Sigmoid colon (tissue), 7 donors: ENCODE measurements around the gene ZDHHC1. TPM values are rescaled to one million over a fixed set of nuclear protein-coding genes. Genes with fewer than 3 reads are reported as not detected.
"Not testable (repeated sequence)": the region's sequence is repeated elsewhere in the genome, so short reads cannot be mapped to it uniquely, and the experiment has no call there.

Source experiments
- DNase-seq: peaks from one replicate; pipeline ENCODE4 v3.0.0-alpha.2; 2019
- H3K27ac ChIP-seq, 4 donors: fragments of 200-600 bp; sonication (generic); one replicate each; pipeline ENCODE4 v1.5.1; 2016 to 2019; ENCODE audit warnings: mild to moderate bottlenecking in 1 of 4
- H3K27me3 ChIP-seq, 3 donors: fragments of 200-600 bp; sonication (generic); one replicate each; pipeline ENCODE4 v1.5.1; 2019; ENCODE audit warnings: mild to moderate bottlenecking in 1 of 3
- H3K36me3 ChIP-seq, 4 donors: fragments of 200-600 bp; sonication (generic); one replicate each; pipeline ENCODE4 v1.5.1; 2016 to 2019
- H3K4me1 ChIP-seq, 4 donors: fragments of 200-600 bp; sonication (generic); one replicate each; pipeline ENCODE4 v1.5.1; 2017 to 2019
- H3K4me3 ChIP-seq, 4 donors: fragments of 200-600 bp; sonication (generic); one replicate each; pipeline ENCODE4 v1.5.1; 2017 to 2019; ENCODE audit warnings: mild to moderate bottlenecking in 2 of 4, moderate library complexity in 1 of 4
- H3K9me3 ChIP-seq, 4 donors: fragments of 200-600 bp in 3 of 4; sonication (generic) in 3 of 4; one replicate each; pipeline versions ENCODE4 v1.5.1 to v1.6.1; 2013 to 2019
- EP300 ChIP-seq, 4 donors: sonication (generic); formaldehyde crosslinking; IDR thresholded peaks; one replicate each; pipeline ENCODE4 v1.6.1; 2017; ENCODE audit warnings: antibody characterized with exemption in 4 of 4
- POLR2A ChIP-seq, 2 donors: fragments of 450-650 bp; IDR thresholded peaks; one replicate each; pipeline ENCODE4 v1.6.1; 2016; ENCODE audit warnings: antibody characterized with exemption in 2 of 2, mild to moderate bottlenecking in 2 of 2, moderate library complexity in 2 of 2
- POLR2AphosphoS5 ChIP-seq, 4 donors: sonication (generic); formaldehyde crosslinking; IDR thresholded peaks; one replicate each; pipeline ENCODE4 v1.6.1; 2017; ENCODE audit warnings: antibody characterized with exemption in 4 of 4
- WGBS, 2 donors: extraction: QIAGEN DNeasy Blood & Tissue Kit; methylation state at CpG; one replicate each; pipeline ENCODE4 v1.1.7; 2013; 5-methylcytosine and 5-hydroxymethylcytosine counted together
- intact Hi-C: fragments of 100-400 bp; cut with DNase I; formaldehyde crosslinking; loops from one replicate; pipeline ENCODE4 v1.15.1; 2023
- polyA plus RNA-seq, 3 donors: library from polyadenylated mRNA; stranded (reverse); fragments of 200-250 nt; gene quantifications; one replicate each; pipeline ENCODE4 v1.2.3, GENCODE V29; 2013
- total RNA-seq, 4 donors: library from RNA; depleted of rRNA; stranded (reverse); fragments of >200 nt; gene quantifications; one replicate each; pipeline ENCODE4 v1.1.0, GENCODE V29; 2016
- TF ChIP-seq, protein P1 (sequence below), 4 experiments: fragments of 450-650 bp in 3 of 4; fragments of 200-600 bp in 1 of 4; IDR thresholded peaks; one replicate each; pipeline ENCODE4 v1.5.1; 2016 to 2019; ENCODE audit warnings: antibody characterized with exemption in 4 of 4, mild to moderate bottlenecking in 3 of 4, moderate library complexity in 2 of 4
- donor health status: healthy with polysubstance abuse.
- donor health status: Bipolar disorder and iron deficiency.
- donor health status: healthy.

Gene ZDHHC1
- total and polyA plus RNA-seq, 7 donors: 4.2 to 18.3 (median 12.7) TPM

- Histone ChIP-seq H3K9me3 (no peaks in the 10 kb centered on the region), H3K27me3 (no peaks in the 10 kb centered on the region), H3K4me1 (peaks cover 0 to 24% (median 12%) of the 10 kb centered on the region in 4 donors), H3K4me3 (no peak overlapping the region), H3K36me3 (peaks cover 0 to 8% (median 0%) of the 10 kb centered on the region in 4 donors), H3K27ac (no peak overlapping the region)
- intact Hi-C loops: no loop called here
- DNase-seq: no peak
- TF ChIP-seq POLR2A (IDR thresholded peaks at IDR 0.05) (no peak), EP300 (IDR thresholded peaks at IDR 0.05) (no peak), POLR2AphosphoS5 (IDR thresholded peaks at IDR 0.05) (no peak)
- TF ChIP-seq, protein P1, sequence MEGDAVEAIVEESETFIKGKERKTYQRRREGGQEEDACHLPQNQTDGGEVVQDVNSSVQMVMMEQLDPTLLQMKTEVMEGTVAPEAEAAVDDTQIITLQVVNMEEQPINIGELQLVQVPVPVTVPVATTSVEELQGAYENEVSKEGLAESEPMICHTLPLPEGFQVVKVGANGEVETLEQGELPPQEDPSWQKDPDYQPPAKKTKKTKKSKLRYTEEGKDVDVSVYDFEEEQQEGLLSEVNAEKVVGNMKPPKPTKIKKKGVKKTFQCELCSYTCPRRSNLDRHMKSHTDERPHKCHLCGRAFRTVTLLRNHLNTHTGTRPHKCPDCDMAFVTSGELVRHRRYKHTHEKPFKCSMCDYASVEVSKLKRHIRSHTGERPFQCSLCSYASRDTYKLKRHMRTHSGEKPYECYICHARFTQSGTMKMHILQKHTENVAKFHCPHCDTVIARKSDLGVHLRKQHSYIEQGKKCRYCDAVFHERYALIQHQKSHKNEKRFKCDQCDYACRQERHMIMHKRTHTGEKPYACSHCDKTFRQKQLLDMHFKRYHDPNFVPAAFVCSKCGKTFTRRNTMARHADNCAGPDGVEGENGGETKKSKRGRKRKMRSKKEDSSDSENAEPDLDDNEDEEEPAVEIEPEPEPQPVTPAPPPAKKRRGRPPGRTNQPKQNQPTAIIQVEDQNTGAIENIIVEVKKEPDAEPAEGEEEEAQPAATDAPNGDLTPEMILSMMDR (IDR thresholded peaks at IDR 0.05): no peak
- WGBS, 2 donors: 60 to 82% methylated on average over 2 of the region's 2 CpGs
Observed at GRCh38 chr16:67417333-67418061, 1.2 kb upstream of the ZDHHC1 start.

DNA sequence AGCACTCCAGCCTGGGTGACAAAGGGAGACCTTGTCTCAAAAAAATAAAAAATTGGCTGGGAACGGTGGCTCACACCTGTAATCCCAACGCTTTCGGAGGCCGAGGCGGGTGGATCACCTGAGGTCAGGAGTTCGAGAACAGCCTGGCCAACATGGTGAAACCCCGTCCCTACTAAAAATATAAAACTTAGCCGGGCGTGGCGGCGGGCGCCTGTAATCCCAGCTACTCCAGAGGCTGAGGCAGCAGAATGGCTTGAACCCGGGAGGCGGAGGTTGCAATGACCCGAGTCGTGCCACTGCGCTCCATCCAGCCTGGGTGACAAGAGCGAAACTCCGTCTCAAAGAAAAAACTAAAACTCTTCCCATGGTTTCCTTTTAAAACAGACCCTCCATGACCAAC, 856 bp downstream of the ZDHHC1 start:
- H3K36me3 ChIP-seq, DNase-seq, H3K9me3 ChIP-seq, intact Hi-C loops, H3K27me3 ChIP-seq: not testable (repeated sequence)
- Histone ChIP-seq H3K4me3 (peak overlapping the region; percentile 66 to 83 (median 76)), H3K27ac (peak overlapping the region; percentile 78 to 85 (median 81)), H3K4me1 (peaks cover 0 to 24% (median 12%) of the 10 kb centered on the region in 4 donors)
- WGBS, 2 donors: 90 to 94% methylated on average over 19 of the region's 19 CpGs

- WGBS, 2 donors: 47 to 70% methylated on average over 6 of the region's 6 CpGs
- TF ChIP-seq, protein P1 (IDR thresholded peaks at IDR 0.05): no peak
- TF ChIP-seq EP300 (IDR thresholded peaks at IDR 0.05) (no peak), POLR2AphosphoS5 (IDR thresholded peaks at IDR 0.05) (no peak), POLR2A (IDR thresholded peaks at IDR 0.05) (no peak)
- no peaks in the 10 kb centered on the region for H3K9me3 ChIP-seq
- no peak for DNase-seq
- peaks cover 0 to 24% (median 12%) of the 10 kb centered on the region in 4 donors for H3K4me1 ChIP-seq
- intact Hi-C loops: no loop called here
- H3K27me3 ChIP-seq: no peaks in the 10 kb centered on the region
- no peak overlapping the region for H3K27ac ChIP-seq
- no peak overlapping the region for H3K4me3 ChIP-seq
- H3K36me3 ChIP-seq: peaks cover 0 to 8% (median 0%) of the 10 kb centered on the region in 4 donors
Observed at GRCh38 chr16:67413978-67414911, 2.0 kb downstream of the ZDHHC1 start.

- no peaks in the 10 kb centered on the region for H3K27me3 ChIP-seq
- intact Hi-C loops: no loop called here
- WGBS, 2 donors: 59 to 76% methylated on average over 2 of the region's 2 CpGs
- no peak for DNase-seq
- no peak overlapping the region for H3K27ac ChIP-seq
- H3K9me3 ChIP-seq: no peaks in the 10 kb centered on the region
- H3K4me1 ChIP-seq: peaks cover 0 to 24% (median 14%) of the 10 kb centered on the region in 4 donors
- no peak overlapping the region for H3K4me3 ChIP-seq
- TF ChIP-seq POLR2A (IDR thresholded peaks at IDR 0.05) (no peak), EP300 (IDR thresholded peaks at IDR 0.05) (no peak), POLR2AphosphoS5 (IDR thresholded peaks at IDR 0.05) (no peak)
- TF ChIP-seq, protein P1 (IDR thresholded peaks at IDR 0.05): no peak
- peaks cover 0 to 8% (median 0%) of the 10 kb centered on the region in 4 donors for H3K36me3 ChIP-seq
Observed at GRCh38 chr16:67412294-67412693, 4.0 kb downstream of the ZDHHC1 start.

- TF ChIP-seq, protein P1 (IDR thresholded peaks at IDR 0.05): no peak
- no peak for TF ChIP-seq EP300 (IDR thresholded peaks at IDR 0.05)
- no peak for TF ChIP-seq POLR2A (IDR thresholded peaks at IDR 0.05)
- no peak for TF ChIP-seq POLR2AphosphoS5 (IDR thresholded peaks at IDR 0.05)
- no peak for DNase-seq
- H3K4me3 ChIP-seq: no peak overlapping the region
- peaks cover 0 to 28% (median 19%) of the 10 kb centered on the region in 4 donors for H3K4me1 ChIP-seq
- H3K27me3 ChIP-seq: no peaks in the 10 kb centered on the region
- WGBS, 2 donors: 72 to 87% methylated on average over 3 of the region's 3 CpGs
- H3K36me3 ChIP-seq: peaks cover 0 to 8% (median 0%) of the 10 kb centered on the region in 4 donors
- no peaks in the 10 kb centered on the region for H3K9me3 ChIP-seq
- intact Hi-C loops: no loop called here
- H3K27ac ChIP-seq: no peak overlapping the region
Observed at GRCh38 chr16:67411339-67411738, 4.9 kb downstream of the ZDHHC1 start.
